OCI-LY3 (cell line): ENCODE data around the gene PCDHGB2.

Source experiments
- CTCF ChIP-seq: fragments of 200-600, 300-600 bp; sonication (generic); IDR thresholded peaks from 2 replicates; pipeline ENCODE4 v1.5.1; 2014; ENCODE audit warnings: antibody characterized with exemption, low read length, low read depth
- EZH2phosphoT487 ChIP-seq: fragments of 200-600 bp; shearing (Covaris generic); IDR thresholded peaks from 2 replicates; pipeline ENCODE4 v1.6.1; 2018; ENCODE audit warnings: antibody characterized with exemption, mixed run types, low read depth

- TF ChIP-seq CTCF = no peak
- TF ChIP-seq EZH2phosphoT487 = no peak
These were observed 4.2 kb upstream of the PCDHGB2 start for GRCh38 chr5:141355641-141356040.
